ENCODE data around the gene GPAT2. TPM values are rescaled to one million over a fixed set of nuclear protein-coding genes. Genes with fewer than 3 reads are reported as not detected.
"Not testable (repeated sequence)": the region's sequence is repeated elsewhere in the genome, so short reads cannot be mapped to it uniquely, and the experiment has no call there.

The GPAT2 gene
- total and polyA plus RNA-seq, 5 donors from 2014 or later = 0.64 to 4.6 (median 1.1) TPM

GRCh38 chr2:96073170-96073775, 38.6 kb upstream of the GPAT2 start:
- no peak overlapping the region for H3K27ac Mint-ChIP-seq

GRCh38 chr2:96072746-96073145, 38.0 kb upstream of the GPAT2 start:
- DNase-seq (no peak), ATAC-seq (ENCODE audit: low read depth in 2 of 2) (no peak)
- peaks cover 3% of the 10 kb centered on the region for H3K27me3 ChIP-seq (ENCODE audit: control insufficient read depth, insufficient read depth, low read length)
- H3K4me3 Mint-ChIP-seq = no peak overlapping the region
- H3K36me3 Mint-ChIP-seq = peaks cover 5% of the 10 kb centered on the region
- H3K36me3 ChIP-seq (ENCODE audit: control insufficient read depth, insufficient read depth, low read length) = no peaks in the 10 kb centered on the region
- H3K9me3 ChIP-seq (ENCODE audit: control insufficient read depth in 2 of 2, low read length in 2 of 2) = no peaks in the 10 kb centered on the region
- no peaks in the 10 kb centered on the region for H3K4me1 Mint-ChIP-seq
- H3K4me3 ChIP-seq (ENCODE audit: low read depth, low read length) = no peak overlapping the region
- peaks cover 13% of the 10 kb centered on the region for H3K27me3 Mint-ChIP-seq
- H3K27ac Mint-ChIP-seq = no peak overlapping the region
- H3K27ac ChIP-seq (ENCODE audit: insufficient read depth, low read length, poor library complexity, severe bottlenecking) = no peak overlapping the region
- H3K9me3 Mint-ChIP-seq = peaks cover 0 to 14% (median 4%) of the 10 kb centered on the region in 7 donors
- no peaks in the 10 kb centered on the region for H3K4me1 ChIP-seq (ENCODE audit: control insufficient read depth, insufficient read depth, low read length, poor library complexity, severe bottlenecking)

More at GRCh38 chr2:96073170-96073775, 38.6 kb upstream of the GPAT2 start:
- no peak for DNase-seq
- no peaks in the 10 kb centered on the region for H3K4me1 ChIP-seq (ENCODE audit: control insufficient read depth, insufficient read depth, low read length, poor library complexity, severe bottlenecking)
- Mint-ChIP-seq H3K4me1 (no peaks in the 10 kb centered on the region), H3K4me3 (no peak overlapping the region), H3K27me3 (peaks cover 13% of the 10 kb centered on the region), H3K36me3 (peaks cover 5% of the 10 kb centered on the region), H3K9me3 (peaks cover 0 to 14% (median 4%) of the 10 kb centered on the region in 7 donors)
- no peak overlapping the region for H3K27ac ChIP-seq (ENCODE audit: insufficient read depth, low read length, poor library complexity, severe bottlenecking)
- no peak for ATAC-seq (ENCODE audit: low read depth in 2 of 2)
- H3K27me3 ChIP-seq (ENCODE audit: control insufficient read depth, insufficient read depth, low read length) = peaks cover 3% of the 10 kb centered on the region
- H3K9me3 ChIP-seq (ENCODE audit: control insufficient read depth in 2 of 2, low read length in 2 of 2) = no peaks in the 10 kb centered on the region
- H3K36me3 ChIP-seq (ENCODE audit: control insufficient read depth, insufficient read depth, low read length) = no peaks in the 10 kb centered on the region
- H3K4me3 ChIP-seq (ENCODE audit: low read depth, low read length) = no peak overlapping the region

DNA sequence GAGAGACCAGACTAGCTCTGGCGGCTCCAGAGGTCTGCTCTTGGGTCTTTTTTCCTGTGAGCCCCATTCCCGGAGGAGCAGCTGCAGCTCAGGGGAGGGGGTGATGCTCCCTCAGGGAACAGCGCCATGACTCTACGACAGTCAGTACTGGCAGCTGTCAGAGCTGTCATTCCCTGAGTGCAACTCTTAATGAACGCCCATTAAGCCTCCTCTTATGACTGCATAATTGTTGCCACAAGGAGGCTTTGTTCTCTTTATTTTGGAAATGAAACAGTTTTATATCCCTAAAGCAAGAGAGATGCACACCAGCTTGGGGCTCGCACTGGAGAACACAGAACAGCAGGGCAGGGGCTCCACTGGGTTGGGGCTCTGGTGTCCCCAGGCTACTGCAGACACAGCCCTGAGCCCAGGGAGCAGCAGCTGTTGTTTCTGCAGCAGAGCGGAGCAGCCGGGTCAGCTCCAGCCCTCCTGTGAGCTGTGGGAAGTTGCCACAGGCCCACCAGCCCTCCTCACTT, 37.3 kb upstream of the GPAT2 start:
- Mint-ChIP-seq H3K27me3 (peaks cover 13% of the 10 kb centered on the region), H3K9me3 (peaks cover 0 to 14% (median 4%) of the 10 kb centered on the region in 7 donors)
- not testable (repeated sequence) for H3K27ac ChIP-seq (ENCODE audit: insufficient read depth, low read length, poor library complexity, severe bottlenecking); H3K36me3 ChIP-seq (ENCODE audit: control insufficient read depth, insufficient read depth, low read length); DNase-seq; ATAC-seq (ENCODE audit: low read depth in 2 of 2); H3K4me3 ChIP-seq (ENCODE audit: low read depth, low read length); H3K27me3 ChIP-seq (ENCODE audit: control insufficient read depth, insufficient read depth, low read length); H3K4me3 Mint-ChIP-seq; H3K27ac Mint-ChIP-seq; H3K36me3 Mint-ChIP-seq; H3K4me1 ChIP-seq (ENCODE audit: control insufficient read depth, insufficient read depth, low read length, poor library complexity, severe bottlenecking); H3K9me3 ChIP-seq (ENCODE audit: control insufficient read depth in 2 of 2, low read length in 2 of 2); H3K4me1 Mint-ChIP-seq

DNA sequence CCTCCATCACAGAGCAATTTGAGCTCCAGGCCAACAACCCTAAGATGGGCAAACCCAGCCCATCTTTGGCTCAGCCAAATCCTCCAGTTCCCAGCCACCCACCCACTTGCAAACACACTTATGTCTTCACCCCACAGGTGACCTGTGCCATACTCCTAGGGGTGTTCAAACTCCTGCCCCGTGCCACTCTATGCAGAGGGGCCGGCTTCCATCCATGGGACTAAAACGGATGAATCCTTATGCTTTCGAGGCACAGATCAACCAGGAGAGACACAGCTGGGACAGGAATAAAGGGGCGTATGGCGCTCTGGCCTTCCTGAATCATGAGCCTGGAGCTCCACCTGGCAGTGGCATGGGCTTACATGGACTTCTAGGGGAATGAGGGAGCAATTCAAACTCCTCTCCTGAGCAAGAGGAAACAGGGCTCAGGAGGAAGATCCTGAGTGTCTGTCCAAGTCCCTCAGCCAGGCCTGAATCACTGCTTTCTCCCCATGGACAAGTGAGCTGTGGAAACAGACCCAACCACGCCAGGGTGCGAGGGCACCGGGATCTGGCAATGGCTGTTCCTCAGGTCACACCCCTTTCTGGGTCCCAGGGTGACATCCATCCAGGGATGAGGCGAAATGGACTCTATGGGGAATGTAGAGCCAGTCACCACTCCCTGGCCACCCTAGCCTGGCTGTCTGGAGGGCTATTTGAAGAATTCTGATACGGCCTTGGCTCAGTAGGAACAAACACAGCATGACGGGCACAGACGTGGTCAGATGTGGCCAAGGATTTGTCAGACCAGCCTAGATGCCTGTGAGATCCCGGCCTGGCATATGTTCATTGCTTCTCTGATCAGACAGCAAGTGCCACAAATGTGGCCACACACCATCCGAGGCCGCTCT, 36.6 kb upstream of the GPAT2 start:
- H3K9me3 ChIP-seq (ENCODE audit: control insufficient read depth in 2 of 2, low read length in 2 of 2); H3K4me3 ChIP-seq (ENCODE audit: low read depth, low read length); H3K4me1 ChIP-seq (ENCODE audit: control insufficient read depth, insufficient read depth, low read length, poor library complexity, severe bottlenecking); ATAC-seq (ENCODE audit: low read depth in 2 of 2); DNase-seq; H3K27ac Mint-ChIP-seq; H3K27ac ChIP-seq (ENCODE audit: insufficient read depth, low read length, poor library complexity, severe bottlenecking); H3K4me3 Mint-ChIP-seq; H3K27me3 ChIP-seq (ENCODE audit: control insufficient read depth, insufficient read depth, low read length); H3K36me3 Mint-ChIP-seq; H3K4me1 Mint-ChIP-seq; H3K36me3 ChIP-seq (ENCODE audit: control insufficient read depth, insufficient read depth, low read length): not testable (repeated sequence)
- H3K27me3 Mint-ChIP-seq = peaks cover 13% of the 10 kb centered on the region
- peaks cover 0 to 11% (median 4%) of the 10 kb centered on the region in 7 donors for H3K9me3 Mint-ChIP-seq

DNA sequence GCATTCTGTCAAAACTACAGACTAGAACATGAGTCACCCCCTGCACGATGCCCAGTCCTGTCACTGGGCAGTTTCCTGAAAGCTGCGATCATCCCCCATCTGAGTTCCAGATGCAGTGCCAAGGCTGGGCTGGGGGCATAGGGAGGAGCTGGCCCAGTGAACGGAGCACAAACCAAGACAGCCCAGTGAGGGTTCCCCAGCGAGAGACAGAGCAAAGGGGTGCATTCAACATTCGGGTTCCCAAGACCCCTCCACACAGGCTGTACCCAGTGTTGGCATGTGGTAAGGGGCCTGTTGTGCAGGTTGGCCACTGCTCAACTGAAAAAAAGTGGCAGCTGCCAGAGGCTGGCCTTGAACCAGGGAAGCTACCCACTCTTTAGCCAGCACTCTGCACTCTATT, 35.6 kb upstream of the GPAT2 start:
- H3K4me3 ChIP-seq (ENCODE audit: low read depth, low read length); H3K27me3 Mint-ChIP-seq; H3K27ac Mint-ChIP-seq; H3K27ac ChIP-seq (ENCODE audit: insufficient read depth, low read length, poor library complexity, severe bottlenecking); H3K4me1 Mint-ChIP-seq; H3K4me1 ChIP-seq (ENCODE audit: control insufficient read depth, insufficient read depth, low read length, poor library complexity, severe bottlenecking); DNase-seq; H3K9me3 ChIP-seq (ENCODE audit: control insufficient read depth in 2 of 2, low read length in 2 of 2); H3K36me3 Mint-ChIP-seq; H3K27me3 ChIP-seq (ENCODE audit: control insufficient read depth, insufficient read depth, low read length); ATAC-seq (ENCODE audit: low read depth in 2 of 2); H3K36me3 ChIP-seq (ENCODE audit: control insufficient read depth, insufficient read depth, low read length); H3K4me3 Mint-ChIP-seq; H3K9me3 Mint-ChIP-seq: not testable (repeated sequence)

- H3K27me3 Mint-ChIP-seq; H3K27ac ChIP-seq (ENCODE audit: insufficient read depth, low read length, poor library complexity, severe bottlenecking); H3K4me1 ChIP-seq (ENCODE audit: control insufficient read depth, insufficient read depth, low read length, poor library complexity, severe bottlenecking); ATAC-seq (ENCODE audit: low read depth in 2 of 2); H3K27me3 ChIP-seq (ENCODE audit: control insufficient read depth, insufficient read depth, low read length); H3K9me3 Mint-ChIP-seq; H3K4me3 Mint-ChIP-seq; H3K9me3 ChIP-seq (ENCODE audit: control insufficient read depth in 2 of 2, low read length in 2 of 2); H3K36me3 Mint-ChIP-seq; H3K4me1 Mint-ChIP-seq; H3K27ac Mint-ChIP-seq; H3K36me3 ChIP-seq (ENCODE audit: control insufficient read depth, insufficient read depth, low read length); DNase-seq; H3K4me3 ChIP-seq (ENCODE audit: low read depth, low read length): not testable (repeated sequence)
Observed at GRCh38 chr2:96069878-96070277, 35.2 kb upstream of the GPAT2 start.

- not testable (repeated sequence) for H3K27ac ChIP-seq (ENCODE audit: insufficient read depth, low read length, poor library complexity, severe bottlenecking); H3K4me1 Mint-ChIP-seq; DNase-seq; H3K27me3 ChIP-seq (ENCODE audit: control insufficient read depth, insufficient read depth, low read length); H3K4me3 Mint-ChIP-seq; ATAC-seq (ENCODE audit: low read depth in 2 of 2); H3K4me3 ChIP-seq (ENCODE audit: low read depth, low read length); H3K27me3 Mint-ChIP-seq; H3K9me3 ChIP-seq (ENCODE audit: control insufficient read depth in 2 of 2, low read length in 2 of 2); H3K9me3 Mint-ChIP-seq; H3K36me3 Mint-ChIP-seq; H3K36me3 ChIP-seq (ENCODE audit: control insufficient read depth, insufficient read depth, low read length); H3K4me1 ChIP-seq (ENCODE audit: control insufficient read depth, insufficient read depth, low read length, poor library complexity, severe bottlenecking); H3K27ac Mint-ChIP-seq
Observed at GRCh38 chr2:96067902-96068581, 33.3 kb upstream of the GPAT2 start.
